Stimulated activated CD4-positive, alpha-beta T cell treated with anti-CD3 and anti-CD28 coated beads, Interleukin-12 subunit alpha, Interleukin-12 subunit beta, amount 100 ng/mL, for 48 hours (primary cell): ENCODE data around the gene HIF1A.

Source experiments
- DNase-seq, 3 donors: peaks; one replicate each; pipeline ENCODE4 v3.0.0-alpha.2; 2020; ENCODE audit warnings: low read depth in 2 of 3, low spot score in 1 of 3

The HIF1A gene

GRCh38 chr14:61672796-61673195 lies 22.5 kb upstream of the HIF1A start:
- no peak for DNase-seq

GRCh38 chr14:61673305-61673704 lies 22.0 kb upstream of the HIF1A start:
- DNase-seq: no peak

- DNase-seq: no peak
Measured at GRCh38 chr14:61675291-61675690, 20.0 kb upstream of the HIF1A start.

GRCh38 chr14:61677479-61677878 lies 17.8 kb upstream of the HIF1A start:
- DNase-seq: no peak

GRCh38 chr14:61678975-61679374 lies 16.3 kb upstream of the HIF1A start:
- DNase-seq: no peak

- DNase-seq: no peak
Measured at GRCh38 chr14:61681413-61681812, 13.9 kb upstream of the HIF1A start.

- DNase-seq: no peak
Measured at GRCh38 chr14:61683108-61683507, 12.2 kb upstream of the HIF1A start.

GRCh38 chr14:61690039-61690438 lies 5.3 kb upstream of the HIF1A start:
- no peak for DNase-seq

GRCh38 chr14:61690982-61691381 lies 4.3 kb upstream of the HIF1A start:
- no peak for DNase-seq

- DNase-seq: no peak
Measured at GRCh38 chr14:61691495-61691894, 3.8 kb upstream of the HIF1A start.

- no peak for DNase-seq
Measured at GRCh38 chr14:61694039-61694438, 1.3 kb upstream of the HIF1A start.

- peak; percentile 38 to 56 (median 43) for DNase-seq
Measured at GRCh38 chr14:61695695-61696527, 598 bp downstream of the HIF1A start.

- no peak for DNase-seq
Measured at GRCh38 chr14:61696753-61697318, 1.5 kb downstream of the HIF1A start.

- DNase-seq: no peak
Measured at GRCh38 chr14:61698206-61698980, 3.1 kb downstream of the HIF1A start.

- no peak for DNase-seq
Measured at GRCh38 chr14:61699027-61699426, 3.7 kb downstream of the HIF1A start.

- DNase-seq: no peak
Measured at GRCh38 chr14:61700104-61700886, 5.0 kb downstream of the HIF1A start.

GRCh38 chr14:61701946-61702345 lies 6.6 kb downstream of the HIF1A start:
- no peak for DNase-seq

GRCh38 chr14:61703342-61704129 lies 8.2 kb downstream of the HIF1A start:
- DNase-seq: no peak

- DNase-seq: no peak
Measured at GRCh38 chr14:61704554-61704953, 9.2 kb downstream of the HIF1A start.

- DNase-seq: no peak
Measured at GRCh38 chr14:61705017-61705416, 9.7 kb downstream of the HIF1A start.
